ENCODE measurements around the gene AP1S1. TPM values are rescaled to one million over a fixed set of nuclear protein-coding genes. Genes with fewer than 3 reads are reported as not detected.
"Not testable (repeated sequence)": the region's sequence is repeated elsewhere in the genome, so short reads cannot be mapped to it uniquely, and the experiment has no call there.

The AP1S1 gene
- total RNA-seq (10 to 100 TPM; 42.7 to 74.7 TPM), polyA plus RNA-seq (10 to 100 TPM; 54.9 to 66.9 TPM)
- long read RNA-seq, donor 1, transcript AP1S1-202 (5 exons, 573 nt) = minor isoform, 5 of 104 reads
- long read RNA-seq, donor 1, transcript AP1S1-201 (5 exons, 1,303 nt) = major isoform, 49 of 104 reads
- long read RNA-seq, donor 1, partial matches to known transcripts = 48 of 104 reads
- long read RNA-seq, donor 1, other reads (novel, unspliced or antisense) = 0 of 104 reads
- long read RNA-seq, donor 2, transcript AP1S1-201 (5 exons, 1,303 nt) = major isoform, 15 of 17 reads
- long read RNA-seq, donor 2, partial matches to known transcripts = 0 of 17 reads
- long read RNA-seq, donor 2, other reads (novel, unspliced or antisense) = 0 of 17 reads
- long read RNA-seq, donor 3, transcript AP1S1-201 (5 exons, 1,303 nt) = major isoform, 11 of 16 reads
- long read RNA-seq, donor 3, partial matches to known transcripts = 5 of 16 reads
- long read RNA-seq, donor 3, other reads (novel, unspliced or antisense) = 0 of 16 reads
- long read RNA-seq, donor 4, transcript AP1S1-201 (5 exons, 1,303 nt) = major isoform, 6 of 7 reads
- long read RNA-seq, donor 4, partial matches to known transcripts = 0 of 7 reads
- long read RNA-seq, donor 4, other reads (novel, unspliced or antisense) = 0 of 7 reads
- long read RNA-seq, donor 5, transcript AP1S1-201 (5 exons, 1,303 nt) = major isoform, 36 of 265 reads
- long read RNA-seq, donor 5, partial matches to known transcripts = 222 of 265 reads
- long read RNA-seq, donor 5, other reads (novel, unspliced or antisense) = 0 of 265 reads

GRCh38 chr7:101153969-101154692 is at the start of gene AP1S1:
AP1S1 (plus strand) TSS chr7:101154476; CDS start chr7:101154515, 39 bp downstream.
- peak; percentile 95 for ATAC-seq (ENCODE audit: insufficient read depth, low FRiP score)
- WGBS, 2 donors = 3 to 4% methylated on average over 48 to 51 of the region's 51 CpGs
- Histone ChIP-seq H3K27ac (ENCODE audit: low read depth in 1 of 2, low read length in 1 of 2) (no peak within 1 kb of the TSS), H3K4me3 (peak within 1 kb of the TSS; percentile 65), H3K4me1 (ENCODE audit: control insufficient read depth in 5 of 5, insufficient read depth in 5 of 5, low read length in 5 of 5) (peaks cover 0 to 10% (median 4%) of the 10 kb centered on the region in 5 donors), H3K27me3 (ENCODE audit: control insufficient read depth in 3 of 3, insufficient read depth in 3 of 3, low read length in 2 of 3) (no peaks in the 10 kb centered on the region), H3K36me3 (ENCODE audit: control insufficient read depth in 4 of 4, insufficient read depth in 4 of 4, low read length in 4 of 4) (peaks cover 3 to 17% (median 7%) of the 10 kb centered on the region in 4 donors), H3K9ac (ENCODE audit: insufficient read depth in 1 of 2, low read length in 2 of 2) (peak within 1 kb of the TSS in 1 of 2 donors; percentile 58), H3K9me3 (ENCODE audit: control insufficient read depth in 4 of 4, insufficient read depth in 3 of 4, low read length in 3 of 4) (no peaks in the 10 kb centered on the region)
- DNase-seq = peak; percentile 96 to 97 (median 97)
- TF ChIP-seq CTCF (IDR thresholded peaks at IDR 0.05; ENCODE audit: control extremely low read depth, extremely low read depth) = no peak

DNA sequence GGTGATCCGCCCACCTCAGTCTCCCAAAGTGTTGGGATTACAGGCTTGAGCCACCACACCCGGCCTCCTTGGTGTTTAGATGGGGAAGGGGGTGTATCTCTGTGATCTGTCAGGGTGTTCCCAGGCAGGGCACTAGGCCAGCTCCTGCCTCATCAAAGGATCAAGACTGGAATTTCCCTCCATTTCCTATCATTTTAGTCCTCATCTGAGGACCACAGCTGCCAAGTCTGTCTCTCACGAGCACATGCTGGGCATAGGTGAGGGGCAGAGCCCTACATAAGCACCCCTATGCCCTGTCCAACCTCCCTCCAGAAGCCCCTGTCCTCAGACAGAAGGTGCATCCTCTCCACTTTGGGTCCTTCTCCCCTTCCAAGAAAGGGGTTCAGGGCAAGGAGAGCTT is 49.5 kb upstream of the AP1S1 start:
- ATAC-seq (ENCODE audit: insufficient read depth, low FRiP score) (no peak), DNase-seq (no peak)
- H3K4me1 ChIP-seq (ENCODE audit: control insufficient read depth in 5 of 5, insufficient read depth in 5 of 5, low read length in 5 of 5) = peaks cover 0 to 15% (median 4%) of the 10 kb centered on the region in 5 donors
- H3K27ac ChIP-seq (ENCODE audit: low read depth in 1 of 2, low read length in 1 of 2) = no peak overlapping the region
- no peaks in the 10 kb centered on the region for H3K36me3 ChIP-seq (ENCODE audit: control insufficient read depth in 4 of 4, insufficient read depth in 4 of 4, low read length in 4 of 4)
- TF ChIP-seq CTCF (IDR thresholded peaks at IDR 0.05; ENCODE audit: control extremely low read depth, extremely low read depth) = no peak
- H3K4me3 ChIP-seq = no peak overlapping the region
- no peaks in the 10 kb centered on the region for H3K27me3 ChIP-seq (ENCODE audit: control insufficient read depth in 3 of 3, insufficient read depth in 3 of 3, low read length in 2 of 3)
- 57 to 79% methylated on average over 3 of the region's 3 CpGs for WGBS, 2 donors
- no peak overlapping the region for H3K9ac ChIP-seq (ENCODE audit: insufficient read depth in 1 of 2, low read length in 2 of 2)
- no peaks in the 10 kb centered on the region for H3K9me3 ChIP-seq (ENCODE audit: control insufficient read depth in 4 of 4, insufficient read depth in 3 of 4, low read length in 3 of 4)

- WGBS, 2 donors = 70 to 79% methylated on average over 5 of the region's 5 CpGs
- ATAC-seq (ENCODE audit: insufficient read depth, low FRiP score); DNase-seq: not testable (repeated sequence)
Observed at GRCh38 chr7:101105248-101105647, 49.0 kb upstream of the AP1S1 start.

More at GRCh38 chr7:101105248-101105647, 49.0 kb upstream of the AP1S1 start:
- not testable (repeated sequence) for H3K9me3 ChIP-seq (ENCODE audit: control insufficient read depth in 4 of 4, insufficient read depth in 3 of 4, low read length in 3 of 4); H3K4me3 ChIP-seq; H3K27me3 ChIP-seq (ENCODE audit: control insufficient read depth in 3 of 3, insufficient read depth in 3 of 3, low read length in 2 of 3); H3K36me3 ChIP-seq (ENCODE audit: control insufficient read depth in 4 of 4, insufficient read depth in 4 of 4, low read length in 4 of 4); H3K9ac ChIP-seq (ENCODE audit: insufficient read depth in 1 of 2, low read length in 2 of 2); H3K27ac ChIP-seq (ENCODE audit: low read depth in 1 of 2, low read length in 1 of 2)
- peaks cover 0 to 14% (median 0%) of the 10 kb centered on the region in 5 donors for H3K4me1 ChIP-seq (ENCODE audit: control insufficient read depth in 5 of 5, insufficient read depth in 5 of 5, low read length in 5 of 5)

Data from lung (tissue), 16 donors.